NK-92 (cell line): ENCODE measurements around the gene PSMG3.
"Not testable (repeated sequence)": the region's sequence is repeated elsewhere in the genome, so short reads cannot be mapped to it uniquely, and the experiment has no call there.

Experiments used
- DNase-seq: peaks from one replicate; lab custom pipeline; 2025; ENCODE audit not compliant: unreplicated experiment; lab: John Stamatoyannopoulos, UW

Gene PSMG3

DNA sequence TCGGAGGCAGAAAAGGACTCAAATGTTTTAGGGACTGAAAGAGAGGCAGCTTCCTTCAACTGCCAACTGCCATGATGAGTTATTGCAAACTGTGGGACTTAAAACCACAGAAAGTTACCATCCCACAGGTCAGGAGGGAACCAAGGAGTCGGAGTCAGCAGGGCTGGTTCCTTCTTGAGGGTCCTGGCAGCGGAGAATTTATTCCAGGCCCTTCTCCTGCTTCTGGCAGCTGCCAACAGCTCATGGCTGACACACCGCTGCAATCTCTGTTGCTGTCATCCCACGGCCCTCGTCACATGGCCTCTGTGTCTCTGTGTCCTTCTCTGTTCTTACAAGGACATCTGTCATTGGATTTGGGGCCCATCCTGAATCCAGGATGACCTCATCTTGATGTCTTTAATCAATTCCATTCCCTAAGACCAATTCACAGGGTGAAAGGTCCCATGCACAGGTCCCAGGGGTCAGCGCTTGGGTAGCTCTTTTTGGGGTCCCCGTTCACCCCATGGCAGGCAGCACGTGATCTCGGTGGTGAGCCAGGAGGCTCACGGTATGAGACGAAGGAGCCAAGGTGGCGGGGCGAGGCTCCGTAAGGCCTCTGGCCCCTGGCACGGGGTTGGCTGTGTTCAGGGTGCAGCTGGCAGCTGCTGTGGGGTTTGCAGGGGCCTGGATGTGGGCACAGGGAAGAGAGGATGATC, 27.4 kb upstream of the PSMG3 start:
- no peak for DNase-seq

DNA sequence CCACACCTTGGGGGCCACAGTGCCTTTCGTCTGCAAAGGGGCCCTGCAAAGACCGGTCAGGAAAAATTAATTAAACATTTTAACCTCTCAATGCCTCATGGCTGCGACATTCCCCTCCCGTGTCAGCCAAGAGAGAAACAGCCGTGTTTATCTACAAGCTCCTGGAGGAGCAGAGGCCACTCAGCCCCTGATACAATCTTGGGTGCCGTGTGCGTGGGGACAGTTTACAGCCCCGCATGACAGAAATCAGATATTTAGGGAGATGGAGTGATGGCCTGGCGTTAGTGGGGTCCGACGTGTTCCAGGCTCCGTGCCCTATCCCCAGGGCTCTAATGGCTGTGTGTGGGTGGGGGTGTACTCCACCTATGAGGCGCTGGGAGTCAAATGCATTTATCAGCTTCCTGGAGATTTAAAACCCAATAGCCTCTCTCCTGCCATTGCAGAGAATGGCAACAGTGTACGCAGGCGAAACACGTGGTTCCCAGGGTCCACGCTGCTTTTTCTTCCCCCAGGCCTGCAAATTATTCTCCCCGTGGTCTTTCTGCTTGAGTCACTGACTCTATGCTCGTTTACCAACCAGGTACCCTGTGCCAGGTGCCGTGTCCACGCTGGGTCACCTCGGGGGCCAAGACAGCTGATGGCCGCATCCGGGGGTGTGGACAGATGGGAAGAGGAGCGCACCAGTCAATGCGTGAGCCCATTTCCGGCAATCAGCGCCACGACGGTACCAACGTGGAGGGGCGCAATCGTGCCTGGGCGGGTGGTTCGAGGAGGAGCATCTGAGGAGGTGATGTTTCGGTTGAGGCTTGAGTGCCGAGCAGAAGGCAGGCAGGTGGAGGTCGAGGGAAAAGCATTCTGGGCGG, 26.6 kb upstream of the PSMG3 start:
- DNase-seq, result no peak

DNA sequence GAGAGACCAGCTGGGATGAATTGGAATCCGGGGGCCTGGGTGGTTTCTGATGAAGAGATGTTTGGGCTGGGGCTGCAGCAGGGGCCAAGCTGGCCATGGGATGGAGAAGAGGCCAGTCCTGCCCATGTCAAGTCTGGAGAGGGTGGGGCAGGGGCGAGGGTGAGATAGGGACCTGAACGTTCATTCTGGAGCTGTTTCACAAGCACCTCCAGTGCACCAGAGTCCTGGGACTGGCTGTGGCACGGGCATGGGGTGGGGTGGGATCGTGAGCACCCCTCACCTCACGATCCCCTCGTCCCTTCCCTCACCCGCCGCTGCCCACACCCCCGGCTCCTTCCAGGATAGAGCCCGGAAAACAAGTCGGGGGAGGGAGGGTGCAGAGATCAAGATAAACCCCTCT, 25.8 kb upstream of the PSMG3 start:
- no peak for DNase-seq

DNA sequence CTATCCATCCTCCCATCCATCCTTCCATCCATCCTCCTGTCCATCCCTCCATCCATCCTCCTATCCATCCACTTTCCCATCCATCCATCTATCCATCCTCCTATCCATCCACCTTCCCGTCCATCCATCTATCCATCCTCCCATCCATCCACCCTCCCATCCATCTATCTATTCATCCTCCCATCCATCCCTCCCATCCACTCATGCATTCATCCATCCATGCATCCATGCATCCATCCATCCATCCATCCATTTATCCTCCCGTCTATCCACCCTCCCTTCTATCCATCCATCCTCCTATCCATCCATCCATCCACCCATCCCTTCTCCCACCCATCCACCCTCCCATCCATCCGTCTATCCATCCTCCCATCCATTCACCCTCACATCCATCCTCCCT, 25.2 kb upstream of the PSMG3 start:
- DNase-seq, result no peak

DNA sequence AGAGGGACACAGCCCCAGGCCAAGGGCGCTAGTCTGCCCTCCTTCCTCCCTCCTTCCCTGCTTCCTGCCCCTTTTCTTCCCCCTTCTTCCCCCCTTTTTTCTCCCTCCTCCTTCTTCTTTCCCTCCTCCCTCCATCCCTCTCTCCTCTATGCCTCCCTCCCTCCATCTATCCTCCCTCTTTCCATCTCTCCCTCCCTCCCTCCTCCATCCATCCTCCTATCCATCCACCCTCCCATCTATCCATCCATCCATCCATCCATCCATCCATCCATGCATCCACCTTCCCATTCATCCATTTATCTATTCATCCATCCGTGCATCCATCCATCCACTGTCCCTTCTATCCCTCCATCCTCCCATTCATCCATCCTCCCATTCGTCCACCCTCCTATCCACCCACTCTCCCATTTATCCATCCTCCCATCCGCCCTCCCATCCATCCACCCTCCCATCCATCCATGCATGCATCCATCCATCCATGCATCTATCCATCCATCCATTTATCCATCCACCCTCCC, 24.1 kb upstream of the PSMG3 start:
- DNase-seq, result no peak

DNA sequence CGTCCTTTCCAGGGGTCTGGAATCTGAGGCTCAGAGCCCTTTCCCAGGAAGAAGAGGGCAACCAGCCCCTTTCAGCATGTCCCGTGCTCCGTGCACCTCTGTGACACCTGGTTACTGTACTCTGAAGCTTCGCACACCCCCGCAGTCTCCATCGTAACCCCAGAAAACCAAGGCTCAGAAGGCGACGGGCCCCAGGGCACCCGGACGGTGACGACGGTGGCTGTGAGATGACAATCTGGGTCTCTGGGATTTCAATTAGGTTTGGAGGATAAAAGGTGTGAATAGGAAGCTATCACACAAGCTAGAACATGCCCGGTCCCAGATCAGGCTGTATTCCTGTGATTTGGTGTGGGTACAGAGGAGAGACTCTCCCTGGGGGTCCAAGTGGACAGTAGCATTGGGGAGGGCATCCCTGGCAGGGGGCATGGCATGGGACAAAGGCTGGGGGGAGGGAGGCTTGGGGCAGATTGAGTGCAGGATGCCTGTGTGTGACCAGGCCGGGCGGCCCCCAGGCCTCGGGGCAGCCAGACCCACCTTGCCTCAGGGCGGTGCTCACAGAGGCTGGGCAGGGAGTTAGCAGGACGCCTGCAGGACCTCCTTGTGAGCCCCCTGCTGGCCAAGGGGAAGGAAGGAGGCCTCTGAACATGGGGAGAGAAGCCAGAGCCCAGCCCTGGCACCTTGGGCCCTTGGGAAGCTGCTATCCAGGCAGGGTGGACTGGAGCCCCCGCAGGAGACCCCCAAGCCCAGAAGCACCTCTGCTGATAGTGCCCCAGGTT, 23.4 kb upstream of the PSMG3 start:
- DNase-seq, result no peak

DNA sequence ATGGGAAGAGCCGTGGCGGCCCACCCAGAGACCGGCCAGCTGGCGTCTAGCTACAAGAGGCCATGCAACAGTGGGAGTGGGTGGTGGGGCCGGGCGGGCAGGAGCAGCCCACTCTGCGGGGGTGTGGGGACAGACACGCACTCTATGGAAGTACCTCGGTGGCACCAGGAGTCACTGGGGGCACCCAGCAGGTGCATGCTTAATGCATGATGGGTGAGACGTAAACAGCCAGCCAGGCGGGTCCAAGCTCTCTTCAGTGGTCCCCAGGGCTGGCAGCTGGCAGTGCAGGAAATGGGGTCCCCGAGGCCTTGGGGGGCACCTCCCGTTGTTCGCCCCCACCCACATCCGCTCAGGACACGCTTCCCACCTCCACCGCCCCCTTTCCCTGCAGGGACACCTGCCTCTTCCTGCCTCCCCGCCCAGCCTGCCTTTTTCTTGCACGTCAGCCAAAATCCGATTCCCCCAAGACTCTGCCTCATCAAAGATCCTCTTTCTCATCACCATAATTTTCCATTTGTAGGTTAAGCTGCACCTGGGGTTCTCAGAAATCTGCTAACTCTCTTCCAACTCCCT, 22.6 kb upstream of the PSMG3 start:
- DNase-seq, result no peak

DNA sequence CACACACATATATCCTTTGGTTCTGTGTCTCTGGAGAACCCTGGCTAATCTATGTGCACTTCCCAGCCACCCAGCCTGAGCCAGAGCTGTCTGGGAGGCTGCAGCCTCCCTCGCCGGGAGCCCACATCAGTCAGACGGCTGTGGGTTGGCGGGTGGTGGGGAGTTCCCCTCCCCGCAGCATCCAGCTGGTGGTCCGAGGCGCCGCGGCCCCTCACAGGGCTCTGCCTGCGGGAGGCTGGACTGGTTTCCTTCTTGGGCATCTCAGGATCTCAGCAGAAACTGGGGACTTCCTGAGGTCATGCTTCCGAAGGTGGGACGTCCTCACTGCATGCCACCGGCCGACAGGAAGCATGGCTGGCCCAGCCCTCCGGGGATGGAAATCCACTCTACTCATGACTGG, 22.0 kb upstream of the PSMG3 start:
- no peak for DNase-seq

DNA sequence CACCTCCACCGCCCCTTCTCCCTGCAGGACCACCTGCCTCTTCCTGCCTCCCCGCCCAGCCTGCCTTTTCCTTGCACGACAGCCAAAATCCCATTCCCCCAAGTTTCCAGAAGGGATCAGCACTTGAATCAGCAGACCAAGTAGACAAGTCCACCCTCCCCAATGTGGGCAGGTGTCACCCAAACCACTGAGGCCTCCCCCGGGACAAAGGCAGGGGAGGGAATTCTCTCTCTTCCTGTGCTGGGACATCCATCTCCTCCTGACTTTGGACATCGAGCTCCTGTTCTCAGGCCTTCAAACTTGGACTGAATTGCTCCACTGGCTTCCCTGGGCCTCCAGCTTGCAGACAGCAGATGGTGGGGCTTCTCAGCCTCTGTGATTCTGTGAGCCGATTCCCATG, 21.6 kb upstream of the PSMG3 start:
- DNase-seq, result no peak

DNA sequence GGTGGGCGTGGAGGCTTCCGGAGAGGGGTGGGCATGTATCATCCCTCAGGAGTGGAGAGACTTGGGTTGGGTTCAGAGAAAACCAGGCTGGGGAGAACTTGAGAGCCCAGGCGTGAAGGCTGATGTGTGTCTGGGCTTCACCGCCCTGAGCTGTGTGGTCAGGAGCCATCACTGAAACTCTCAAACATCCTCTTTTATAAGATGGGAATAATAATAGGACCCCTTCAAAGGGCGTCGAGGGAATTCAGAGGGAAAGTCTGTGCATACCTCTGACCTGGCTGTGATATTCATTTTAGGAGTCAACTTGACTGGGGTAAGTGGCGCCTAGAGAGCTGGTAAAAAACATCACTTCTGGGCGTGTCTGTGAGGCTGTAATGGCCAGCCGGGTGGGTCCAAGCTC, 21.1 kb upstream of the PSMG3 start:
- no peak for DNase-seq

DNA sequence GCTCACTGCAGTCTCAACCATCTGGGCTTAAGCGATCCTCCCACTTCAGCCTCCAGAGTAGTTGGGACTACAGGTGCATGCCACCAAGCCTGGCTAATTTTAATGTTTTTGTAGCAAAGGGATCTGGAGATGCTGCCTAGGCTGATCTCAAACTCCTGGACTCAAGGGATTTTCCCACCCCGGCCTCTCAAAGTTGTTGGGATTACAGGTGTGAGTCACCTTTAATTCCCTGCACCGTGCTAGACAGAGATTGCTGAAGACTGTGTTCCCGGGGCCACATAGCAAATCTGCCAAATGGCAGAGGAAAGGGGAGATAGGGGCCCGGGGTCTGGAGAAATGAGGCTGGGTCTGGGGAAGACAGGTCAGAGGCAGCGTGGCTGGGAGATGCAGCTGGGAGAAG, 20.6 kb upstream of the PSMG3 start:
- no peak for DNase-seq

DNA sequence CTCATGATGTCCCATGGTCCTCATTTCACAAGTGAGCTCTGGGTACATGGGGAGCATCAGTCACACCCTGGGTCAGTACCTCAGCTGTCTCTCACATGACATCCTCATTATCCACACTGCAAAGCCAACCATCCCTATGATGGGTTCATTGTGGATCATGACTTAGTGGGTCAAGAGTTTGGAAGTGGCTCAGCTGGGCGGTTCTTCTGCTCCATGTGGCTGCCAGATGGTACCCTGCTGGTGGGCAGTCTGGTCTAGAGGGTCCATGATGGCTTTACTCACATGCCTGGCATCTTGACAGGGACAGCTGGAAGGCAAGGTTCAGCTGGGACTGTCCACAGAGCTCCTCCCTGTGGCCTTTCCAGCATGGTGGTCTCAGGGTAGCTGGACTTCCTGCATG, 19.1 kb upstream of the PSMG3 start:
- DNase-seq, result no peak

DNA sequence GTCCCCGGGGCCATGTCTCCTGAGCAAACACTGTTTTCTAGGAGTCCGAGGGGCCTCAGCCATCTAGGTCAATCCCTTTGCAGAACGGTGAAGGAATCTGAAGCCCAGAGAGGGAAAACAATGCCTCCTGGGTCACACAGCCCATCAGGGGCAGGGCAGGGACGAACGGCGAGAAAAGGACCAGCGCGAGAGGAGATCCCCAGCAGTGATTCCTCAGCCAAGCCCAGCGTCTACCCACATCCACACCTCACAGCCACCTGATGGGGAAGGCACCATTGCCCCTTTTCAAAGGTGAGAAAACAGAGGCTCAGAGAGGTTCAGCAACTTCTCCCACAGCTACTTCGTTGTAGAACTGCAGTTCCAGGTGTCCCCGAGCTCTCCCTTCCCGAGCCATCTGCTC, 17.9 kb upstream of the PSMG3 start:
- no peak for DNase-seq

DNA sequence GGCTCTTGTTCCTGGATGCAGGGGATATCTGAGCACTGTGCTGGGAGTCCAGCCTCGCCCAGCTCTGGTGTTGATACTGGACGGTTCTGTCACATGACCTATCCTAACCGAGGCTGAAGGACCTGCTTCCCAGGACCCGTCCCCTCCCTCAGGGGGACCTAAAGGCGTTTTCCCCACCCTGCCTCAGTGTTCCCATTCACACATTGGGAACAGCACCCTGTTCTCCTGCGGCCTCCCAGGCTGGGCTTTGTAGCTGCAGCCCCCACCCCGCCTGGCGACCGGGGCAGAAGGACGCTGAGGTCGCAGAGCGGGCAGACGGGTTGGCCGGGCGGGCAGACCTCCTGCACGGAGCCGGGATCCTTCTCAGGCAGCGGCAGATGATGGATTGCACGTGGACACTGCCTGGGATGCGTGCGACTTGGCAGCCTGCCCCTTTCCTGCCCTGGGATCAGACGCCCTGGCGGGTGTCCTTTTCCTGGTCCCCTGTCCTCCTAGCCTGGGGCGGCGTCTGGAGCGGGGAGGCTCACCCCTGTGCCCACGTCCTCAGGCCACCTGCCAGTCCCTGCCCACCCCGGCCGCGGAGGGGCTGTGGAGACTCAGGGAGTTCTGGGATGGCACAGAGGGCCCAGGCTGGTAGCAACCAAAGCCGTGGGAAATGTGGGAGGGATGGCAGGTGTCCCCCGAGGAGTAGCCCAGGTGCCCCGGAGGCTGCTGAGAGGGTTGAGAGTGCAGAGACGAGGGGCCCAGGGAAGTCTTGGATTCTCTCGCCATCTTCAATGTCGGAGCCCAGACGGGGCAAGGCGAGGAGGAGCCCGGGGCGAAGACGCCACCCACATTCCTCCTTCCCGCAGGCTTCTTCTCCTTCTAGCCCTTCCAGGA, 17.2 kb upstream of the PSMG3 start:
- no peak for DNase-seq

DNA sequence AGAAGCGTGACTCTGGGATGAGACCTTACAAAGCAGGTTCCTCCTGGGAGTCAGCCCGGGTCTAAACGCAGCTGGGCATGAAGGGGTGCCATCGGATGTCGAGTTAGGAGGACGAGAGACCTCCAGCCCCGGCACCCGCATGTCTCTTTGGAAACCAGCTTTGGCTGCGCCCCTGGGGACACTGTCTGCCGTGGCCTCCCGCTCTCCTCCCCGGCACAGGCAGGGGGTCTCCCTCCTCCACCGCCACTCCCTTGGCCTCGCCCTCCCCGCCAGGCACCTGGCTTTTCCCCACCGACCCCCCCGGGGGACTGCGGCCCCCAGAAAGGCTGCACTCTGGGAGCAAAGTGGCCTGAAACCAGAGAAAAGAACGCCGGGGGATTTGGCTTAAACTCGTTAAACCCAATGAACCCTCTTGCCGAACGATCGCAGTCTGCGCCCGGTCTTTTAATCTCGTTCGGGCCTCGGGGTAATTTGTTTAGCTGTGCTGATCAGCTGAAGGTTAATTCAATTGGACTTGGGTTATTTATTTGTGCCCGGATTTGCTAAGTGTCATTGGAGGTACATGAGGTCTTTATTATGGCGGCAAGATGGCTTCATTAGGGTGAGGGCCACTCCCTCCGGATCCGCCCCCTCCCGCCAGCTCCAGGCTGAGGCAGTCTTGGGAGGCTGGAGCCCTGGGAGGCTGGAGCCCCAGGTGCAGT, 16.4 kb upstream of the PSMG3 start:
- DNase-seq, result no peak

DNA sequence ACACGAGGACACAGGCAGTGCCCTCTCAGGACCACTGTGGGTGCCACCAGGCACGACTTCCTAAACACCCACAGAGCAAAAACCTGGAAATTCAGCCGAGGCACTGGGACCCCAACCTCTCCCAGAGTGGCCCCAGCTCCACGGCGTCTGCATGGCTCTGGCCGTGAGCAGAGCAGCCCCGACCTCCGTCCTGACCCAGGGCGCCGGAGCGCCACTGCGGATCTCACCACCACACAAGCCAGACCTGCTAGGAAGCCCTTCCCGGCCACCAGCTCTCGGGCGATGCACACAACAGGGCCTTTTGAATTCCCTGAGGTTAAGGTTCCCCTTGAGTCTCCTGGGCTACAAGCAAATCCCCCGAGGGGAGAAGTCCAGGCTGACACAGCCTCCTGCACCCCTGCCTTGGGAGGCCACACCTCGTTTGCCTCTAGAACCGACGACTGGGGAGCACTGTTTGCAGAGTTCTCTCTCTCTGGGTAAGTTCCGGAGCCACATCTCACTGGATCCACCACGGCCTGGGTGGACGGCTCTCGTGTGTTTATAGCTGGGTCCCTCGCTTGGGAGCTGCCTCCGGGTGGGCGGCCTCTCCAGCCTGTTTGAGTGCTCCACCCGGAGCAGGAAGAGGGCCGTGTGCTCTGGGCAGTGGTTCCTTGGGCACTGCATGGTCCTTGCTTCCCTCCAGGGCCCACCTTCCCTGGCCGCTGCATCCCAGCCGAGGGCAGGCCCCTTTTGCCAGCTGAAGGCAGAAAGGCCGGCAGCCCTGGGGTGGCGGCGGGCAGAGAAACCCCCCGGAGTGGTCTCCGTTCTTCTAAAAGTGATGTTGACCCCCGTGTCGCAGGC, 15.5 kb upstream of the PSMG3 start:
- DNase-seq, result no peak

DNA sequence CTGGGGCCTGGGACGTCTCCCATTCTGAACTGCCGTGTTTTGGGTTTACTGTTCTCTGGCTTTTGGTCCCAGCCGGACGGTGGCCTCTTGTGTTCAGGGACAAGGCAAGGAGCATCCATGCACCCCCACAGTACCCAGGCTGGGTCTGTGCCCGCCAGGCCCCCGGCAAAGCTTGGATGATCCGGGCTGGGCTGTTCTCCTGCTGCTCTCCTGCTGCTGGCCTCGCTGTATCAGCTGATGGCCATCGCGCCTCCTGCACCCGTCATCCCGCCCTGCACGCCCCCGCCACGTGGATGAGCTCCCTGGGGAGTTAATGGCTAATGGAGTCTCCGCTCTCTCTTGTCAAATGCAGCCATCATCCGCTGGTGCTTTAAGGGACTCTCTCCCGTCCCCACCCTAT, 14.9 kb upstream of the PSMG3 start:
- DNase-seq, result no peak

DNA sequence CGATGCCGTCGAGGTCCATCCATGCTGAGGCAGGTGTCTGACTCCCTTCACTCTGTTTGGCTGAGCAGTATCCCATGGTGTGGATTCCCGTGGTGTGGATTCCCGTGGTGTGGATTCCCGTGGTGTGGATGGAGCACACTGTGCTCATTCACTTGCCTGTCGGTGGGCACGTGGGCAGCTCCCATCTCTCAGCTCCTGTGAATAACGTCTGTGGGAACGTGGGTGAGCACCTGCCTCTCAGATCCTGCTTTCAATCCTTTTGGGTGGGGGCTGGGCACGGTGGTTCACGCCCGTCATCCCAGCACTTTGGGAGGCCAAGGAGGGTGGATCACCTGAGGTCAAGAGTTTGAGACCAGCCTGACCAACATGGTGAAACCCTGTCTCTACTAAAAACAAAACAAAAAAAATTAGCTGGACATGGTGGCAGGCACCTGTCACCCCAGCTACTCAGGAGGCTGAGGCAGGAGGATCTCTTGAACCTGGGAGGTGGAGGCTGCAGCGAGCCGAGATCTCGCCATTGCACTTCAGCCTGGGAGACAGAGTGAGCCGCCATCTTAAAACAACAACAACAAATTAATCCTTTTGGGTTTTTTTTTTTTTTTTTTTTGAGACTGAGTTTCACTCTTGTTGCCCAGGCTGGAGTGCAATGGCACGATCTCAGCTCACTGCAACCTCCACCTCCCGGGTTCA, 13.6 kb upstream of the PSMG3 start:
- DNase-seq, result not testable (repeated sequence)
